Mesothelial cell of epicardium (in vitro differentiated cells): ENCODE measurements around the gene TIMP1. TPM values are rescaled to one million over a fixed set of nuclear protein-coding genes. Genes with fewer than 3 reads are reported as not detected.
A peak's percentile ranks its signal among the peaks of the same experiment; 100 is the strongest.

Experiments used
- DNase-seq, 2 experiments: peaks; one replicate each; pipeline ENCODE4 v3.0.0; 2021; ENCODE audit warnings: low spot score in 2 of 2; ENCODE audit not compliant: unreplicated experiment in 2 of 2
- H3K27ac Mint-ChIP-seq: 2 replicates; pipeline ENCODE4 v1.8.0; 2021; ENCODE audit warnings: mixed read lengths
- H3K27me3 Mint-ChIP-seq: 2 replicates; pipeline ENCODE4 v1.8.0; 2021; ENCODE audit warnings: low read depth, mixed read lengths
- H3K36me3 Mint-ChIP-seq: 2 replicates; pipeline ENCODE4 v1.8.0; 2021; ENCODE audit warnings: mixed read lengths
- H3K4me1 Mint-ChIP-seq: 2 replicates; pipeline ENCODE4 v1.8.0; 2021; ENCODE audit warnings: mixed read lengths
- H3K4me3 Mint-ChIP-seq: 2 replicates; pipeline ENCODE4 v1.8.0; 2021; ENCODE audit warnings: mild to moderate bottlenecking, moderate library complexity, mixed read lengths
- H3K9me3 Mint-ChIP-seq: 2 replicates; pipeline ENCODE4 v1.8.0; 2021; ENCODE audit warnings: mixed read lengths
- CTCF ChIP-seq: fragments of 200-600 bp; sonication (generic); IDR thresholded peaks from one replicate; pipeline ENCODE4 v1.5.0; 2021; ENCODE audit warnings: antibody characterized with exemption; ENCODE audit not compliant: unreplicated experiment
- total RNA-seq: library from RNA; stranded (reverse); gene quantifications from 3 replicates; pipeline ENCODE4 v1.2.1, GENCODE V29; 2021

Gene TIMP1
- total RNA-seq, 1 donor from 2014 or later, result 117 TPM

GRCh38 chrX:47563801-47564315 lies 18.4 kb upstream of the TIMP1 start:
- H3K27ac Mint-ChIP-seq, result no peak overlapping the region
- H3K9me3 Mint-ChIP-seq, result peaks cover 15% of the 10 kb centered on the region
- H3K4me1 Mint-ChIP-seq, result peaks cover 17% of the 10 kb centered on the region
- peaks cover 12% of the 10 kb centered on the region for H3K36me3 Mint-ChIP-seq
- no peaks in the 10 kb centered on the region for H3K27me3 Mint-ChIP-seq
- no peak overlapping the region for H3K4me3 Mint-ChIP-seq
- TF ChIP-seq CTCF, result no peak
- DNase-seq, result no peak

- no peak for DNase-seq
- no peak for TF ChIP-seq CTCF
- H3K27ac Mint-ChIP-seq, result no peak overlapping the region
- no peaks in the 10 kb centered on the region for H3K27me3 Mint-ChIP-seq
- no peak overlapping the region for H3K4me3 Mint-ChIP-seq
- H3K9me3 Mint-ChIP-seq, result peaks cover 15% of the 10 kb centered on the region
- peaks cover 17% of the 10 kb centered on the region for H3K4me1 Mint-ChIP-seq
- peaks cover 17% of the 10 kb centered on the region for H3K36me3 Mint-ChIP-seq
Observed at GRCh38 chrX:47564438-47565085, 17.7 kb upstream of the TIMP1 start.

GRCh38 chrX:47566841-47567240 lies 15.4 kb upstream of the TIMP1 start:
- Mint-ChIP-seq H3K4me1 (peaks cover 5% of the 10 kb centered on the region), H3K36me3 (peaks cover 30% of the 10 kb centered on the region), H3K9me3 (peaks cover 22% of the 10 kb centered on the region), H3K27me3 (no peaks in the 10 kb centered on the region), H3K4me3 (no peak overlapping the region), H3K27ac (no peak overlapping the region)
- no peak for TF ChIP-seq CTCF
- no peak for DNase-seq

GRCh38 chrX:47568656-47569295 lies 13.5 kb upstream of the TIMP1 start:
- Mint-ChIP-seq H3K4me3 (no peak overlapping the region), H3K4me1 (peaks cover 6% of the 10 kb centered on the region), H3K27me3 (no peaks in the 10 kb centered on the region), H3K36me3 (peaks cover 35% of the 10 kb centered on the region), H3K27ac (no peak overlapping the region), H3K9me3 (peaks cover 22% of the 10 kb centered on the region)
- peak; percentile 38 for TF ChIP-seq CTCF
- DNase-seq, result no peak

- Mint-ChIP-seq H3K27ac (no peak overlapping the region), H3K4me1 (peaks cover 11% of the 10 kb centered on the region), H3K4me3 (no peak overlapping the region), H3K36me3 (peaks cover 30% of the 10 kb centered on the region), H3K27me3 (no peaks in the 10 kb centered on the region), H3K9me3 (peaks cover 18% of the 10 kb centered on the region)
- DNase-seq, result no peak
- no peak for TF ChIP-seq CTCF
Observed at GRCh38 chrX:47570794-47571193, 11.4 kb upstream of the TIMP1 start.
